Ishikawa (cell line): ENCODE measurements around the gene NDFIP1.

ENCODE experiments used
- CREB1 ChIP-seq: IDR thresholded peaks from 2 replicates; pipeline ENCODE4 v1.6.1; 2012; ENCODE audit warnings: low read depth
- EP300 ChIP-seq: IDR thresholded peaks from 2 replicates; pipeline ENCODE4 v1.6.1; 2012; ENCODE audit warnings: borderline replicate concordance
- NFIC ChIP-seq: IDR thresholded peaks from 2 replicates; pipeline ENCODE4 v1.6.1; 2012
- REST ChIP-seq: IDR thresholded peaks from 2 replicates; pipeline ENCODE4 v1.6.1; 2012; ENCODE audit warnings: low read depth, mild to moderate bottlenecking
- TCF12 ChIP-seq: IDR thresholded peaks from 2 replicates; pipeline ENCODE4 v1.6.1; 2012; ENCODE audit warnings: low read depth
- USF1 ChIP-seq: IDR thresholded peaks from 2 replicates; pipeline ENCODE4 v1.6.1; 2012
- YY1 ChIP-seq: IDR thresholded peaks from 2 replicates; pipeline ENCODE4 v1.6.1; 2012; ENCODE audit warnings: low read depth
- TF ChIP-seq, protein P1 (sequence below): IDR thresholded peaks from 2 replicates; pipeline ENCODE4 v1.6.1; 2012

DNA sequence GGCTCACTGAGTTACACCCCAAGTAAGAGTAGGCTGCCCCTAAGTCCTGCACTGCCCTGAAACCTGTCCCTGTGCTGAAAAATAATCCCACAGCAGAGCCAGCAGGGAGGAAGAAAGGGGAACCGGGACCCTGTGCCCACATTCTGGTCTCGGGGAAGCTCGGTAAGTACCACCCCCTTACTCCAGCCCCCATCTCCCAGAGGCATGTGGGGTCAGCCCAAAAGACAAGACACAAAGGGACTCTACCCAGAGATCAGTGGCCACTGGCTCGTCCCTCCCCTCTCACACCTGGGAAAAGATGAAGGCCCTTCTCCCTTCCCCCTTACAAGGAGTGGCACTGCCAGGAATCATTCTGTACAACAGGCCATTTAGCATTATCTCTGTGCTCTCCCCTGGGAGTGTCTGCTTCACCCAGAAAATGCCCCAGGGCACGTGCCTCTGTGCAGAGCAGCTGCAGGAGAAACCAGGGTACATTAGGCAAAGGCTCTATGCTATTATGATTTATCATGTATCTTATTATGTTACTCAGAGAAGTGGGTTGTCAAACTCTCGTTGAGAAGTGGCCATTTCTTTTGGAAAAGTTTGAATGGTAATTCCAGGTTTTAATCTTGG, 71.3 kb downstream of the NDFIP1 start:
- TF ChIP-seq, protein P1, sequence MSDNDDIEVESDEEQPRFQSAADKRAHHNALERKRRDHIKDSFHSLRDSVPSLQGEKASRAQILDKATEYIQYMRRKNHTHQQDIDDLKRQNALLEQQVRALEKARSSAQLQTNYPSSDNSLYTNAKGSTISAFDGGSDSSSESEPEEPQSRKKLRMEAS, result no peak
- TF ChIP-seq EP300, result no peak
- TF ChIP-seq USF1, result no peak
- TF ChIP-seq CREB1, result no peak
- no peak for TF ChIP-seq YY1
- no peak for TF ChIP-seq TCF12
- no peak for TF ChIP-seq REST
- TF ChIP-seq NFIC, result no peak
